HL-60 (cell line): ENCODE measurements around the gene PCOLCE2.

Source experiments
- DNase-seq, 2 experiments: peaks; one replicate each; pipeline ENCODE4 v3.0.0-alpha.2; 2010 to 2020; ENCODE audit warnings: low read depth in 1 of 2, low spot score in 1 of 2
- H3K27ac ChIP-seq: fragments of 250-450 bp; sonication (Bioruptor Pico); replicated peaks from 2 replicates; pipeline ENCODE4 v1.5.1; 2020; ENCODE audit warnings: mild to moderate bottlenecking, moderate library complexity
- H3K27me3 ChIP-seq: fragments of 250-450 bp; sonication (Bioruptor Pico); 2 replicates; pipeline ENCODE4 v1.5.1; 2021; ENCODE audit warnings: mild to moderate bottlenecking, moderate library complexity; ENCODE audit not compliant: insufficient read depth, poor library complexity, severe bottlenecking
- H3K4me3 ChIP-seq: replicated peaks from 2 replicates; pipeline ENCODE4 v1.5.1; 2011; ENCODE audit warnings: mild to moderate bottlenecking, control low read depth, low read length; ENCODE audit not compliant: insufficient read depth
- GABPA ChIP-seq: IDR thresholded peaks from 2 replicates; pipeline ENCODE4 v1.6.1; 2012; ENCODE audit warnings: low read depth
- POLR2AphosphoS5 ChIP-seq: IDR thresholded peaks from 2 replicates; pipeline ENCODE4 v1.6.1; 2012; ENCODE audit warnings: low read depth
- SPI1 ChIP-seq: IDR thresholded peaks from 2 replicates; pipeline ENCODE4 v1.6.1; 2012; ENCODE audit warnings: low read depth, mild to moderate bottlenecking, borderline replicate concordance
- TF ChIP-seq, protein P1 (sequence below): IDR thresholded peaks from one replicate; pipeline ENCODE4 v1.5.1; 2011; ENCODE audit warnings: low read length, control low read depth, inconsistent platforms; ENCODE audit not compliant: insufficient read depth
- TF ChIP-seq, protein P2 (sequence below): IDR thresholded peaks from 2 replicates; pipeline ENCODE4 v1.6.1; 2012; ENCODE audit warnings: low read depth; ENCODE audit not compliant: insufficient replicate concordance

Gene PCOLCE2

DNA sequence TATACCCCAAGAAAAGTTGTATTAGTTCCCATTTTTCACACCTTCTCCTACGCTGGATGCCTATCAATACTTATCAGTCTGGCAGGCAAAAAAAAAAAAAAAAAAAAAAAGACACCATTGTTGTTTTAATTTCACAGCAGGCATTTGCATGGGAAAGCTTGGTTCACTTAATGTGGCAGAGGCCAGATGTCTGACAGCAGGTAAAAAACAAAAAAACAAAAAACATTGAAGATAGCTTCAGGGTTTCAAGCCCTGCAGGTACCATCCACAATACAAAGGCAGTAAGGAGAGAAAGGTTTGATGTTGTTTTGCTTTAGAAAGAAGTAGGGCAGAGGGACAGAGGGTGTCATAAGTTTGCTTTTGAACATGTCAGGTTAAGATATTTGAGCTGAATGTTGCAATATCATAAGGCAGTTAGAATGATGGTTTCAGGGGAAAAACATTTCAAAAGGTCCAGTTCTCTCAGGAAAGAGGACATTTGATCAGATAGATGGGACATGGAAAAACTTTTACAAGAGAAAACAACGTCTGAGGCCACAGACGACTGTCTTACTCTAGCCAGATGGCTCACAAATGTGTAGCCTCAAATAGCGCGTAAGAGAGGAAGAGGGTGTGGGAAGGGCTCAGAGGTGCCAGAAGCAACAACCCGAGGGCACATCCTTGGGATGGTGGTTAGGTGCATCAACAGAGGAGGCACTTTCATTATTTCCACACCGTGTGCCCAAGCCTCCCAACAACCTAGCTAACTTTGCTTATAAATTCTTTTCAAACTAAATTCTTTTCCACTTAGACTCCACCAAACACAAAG lies 25.7 kb downstream of the PCOLCE2 start:
- H3K4me3 ChIP-seq = no peak overlapping the region
- TF ChIP-seq POLR2AphosphoS5 (no peak), GABPA (no peak), SPI1 (no peak)
- TF ChIP-seq, protein P1, sequence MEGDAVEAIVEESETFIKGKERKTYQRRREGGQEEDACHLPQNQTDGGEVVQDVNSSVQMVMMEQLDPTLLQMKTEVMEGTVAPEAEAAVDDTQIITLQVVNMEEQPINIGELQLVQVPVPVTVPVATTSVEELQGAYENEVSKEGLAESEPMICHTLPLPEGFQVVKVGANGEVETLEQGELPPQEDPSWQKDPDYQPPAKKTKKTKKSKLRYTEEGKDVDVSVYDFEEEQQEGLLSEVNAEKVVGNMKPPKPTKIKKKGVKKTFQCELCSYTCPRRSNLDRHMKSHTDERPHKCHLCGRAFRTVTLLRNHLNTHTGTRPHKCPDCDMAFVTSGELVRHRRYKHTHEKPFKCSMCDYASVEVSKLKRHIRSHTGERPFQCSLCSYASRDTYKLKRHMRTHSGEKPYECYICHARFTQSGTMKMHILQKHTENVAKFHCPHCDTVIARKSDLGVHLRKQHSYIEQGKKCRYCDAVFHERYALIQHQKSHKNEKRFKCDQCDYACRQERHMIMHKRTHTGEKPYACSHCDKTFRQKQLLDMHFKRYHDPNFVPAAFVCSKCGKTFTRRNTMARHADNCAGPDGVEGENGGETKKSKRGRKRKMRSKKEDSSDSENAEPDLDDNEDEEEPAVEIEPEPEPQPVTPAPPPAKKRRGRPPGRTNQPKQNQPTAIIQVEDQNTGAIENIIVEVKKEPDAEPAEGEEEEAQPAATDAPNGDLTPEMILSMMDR = no peak
- TF ChIP-seq, protein P2, sequence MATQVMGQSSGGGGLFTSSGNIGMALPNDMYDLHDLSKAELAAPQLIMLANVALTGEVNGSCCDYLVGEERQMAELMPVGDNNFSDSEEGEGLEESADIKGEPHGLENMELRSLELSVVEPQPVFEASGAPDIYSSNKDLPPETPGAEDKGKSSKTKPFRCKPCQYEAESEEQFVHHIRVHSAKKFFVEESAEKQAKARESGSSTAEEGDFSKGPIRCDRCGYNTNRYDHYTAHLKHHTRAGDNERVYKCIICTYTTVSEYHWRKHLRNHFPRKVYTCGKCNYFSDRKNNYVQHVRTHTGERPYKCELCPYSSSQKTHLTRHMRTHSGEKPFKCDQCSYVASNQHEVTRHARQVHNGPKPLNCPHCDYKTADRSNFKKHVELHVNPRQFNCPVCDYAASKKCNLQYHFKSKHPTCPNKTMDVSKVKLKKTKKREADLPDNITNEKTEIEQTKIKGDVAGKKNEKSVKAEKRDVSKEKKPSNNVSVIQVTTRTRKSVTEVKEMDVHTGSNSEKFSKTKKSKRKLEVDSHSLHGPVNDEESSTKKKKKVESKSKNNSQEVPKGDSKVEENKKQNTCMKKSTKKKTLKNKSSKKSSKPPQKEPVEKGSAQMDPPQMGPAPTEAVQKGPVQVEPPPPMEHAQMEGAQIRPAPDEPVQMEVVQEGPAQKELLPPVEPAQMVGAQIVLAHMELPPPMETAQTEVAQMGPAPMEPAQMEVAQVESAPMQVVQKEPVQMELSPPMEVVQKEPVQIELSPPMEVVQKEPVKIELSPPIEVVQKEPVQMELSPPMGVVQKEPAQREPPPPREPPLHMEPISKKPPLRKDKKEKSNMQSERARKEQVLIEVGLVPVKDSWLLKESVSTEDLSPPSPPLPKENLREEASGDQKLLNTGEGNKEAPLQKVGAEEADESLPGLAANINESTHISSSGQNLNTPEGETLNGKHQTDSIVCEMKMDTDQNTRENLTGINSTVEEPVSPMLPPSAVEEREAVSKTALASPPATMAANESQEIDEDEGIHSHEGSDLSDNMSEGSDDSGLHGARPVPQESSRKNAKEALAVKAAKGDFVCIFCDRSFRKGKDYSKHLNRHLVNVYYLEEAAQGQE = no peak
- DNase-seq = peak in 1 of 2 experiments; percentile 33
- H3K27me3 ChIP-seq = no peaks in the 10 kb centered on the region
- H3K27ac ChIP-seq = no peak overlapping the region; the same call in 1 of the 2 replicates

DNA sequence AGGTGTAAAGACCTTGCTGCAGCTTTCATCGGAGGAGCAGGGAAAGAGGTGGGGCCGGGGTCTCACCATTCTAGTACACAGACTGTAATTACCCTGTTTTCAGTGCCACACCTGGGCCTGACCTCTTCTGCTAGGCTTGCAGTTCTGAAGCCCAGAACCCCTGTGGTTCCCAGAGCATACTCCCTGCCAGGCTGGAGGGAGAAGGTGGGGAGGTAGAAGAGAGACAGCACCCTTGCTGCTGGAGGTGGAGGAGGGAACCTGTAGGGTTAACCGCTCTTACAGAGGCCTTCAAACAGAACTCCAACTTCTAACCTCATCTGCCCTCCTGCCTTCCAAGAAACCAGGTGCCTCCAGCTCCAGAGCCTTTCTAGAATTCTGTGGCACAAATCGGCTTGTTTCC lies 27.0 kb downstream of the PCOLCE2 start:
- H3K27ac ChIP-seq = no peak overlapping the region
- TF ChIP-seq POLR2AphosphoS5 (no peak), SPI1 (no peak), GABPA (no peak)
- TF ChIP-seq, protein P1 = no peak
- TF ChIP-seq, protein P2 = no peak
- DNase-seq = no peak
- no peaks in the 10 kb centered on the region for H3K27me3 ChIP-seq
- no peak overlapping the region for H3K4me3 ChIP-seq

DNA sequence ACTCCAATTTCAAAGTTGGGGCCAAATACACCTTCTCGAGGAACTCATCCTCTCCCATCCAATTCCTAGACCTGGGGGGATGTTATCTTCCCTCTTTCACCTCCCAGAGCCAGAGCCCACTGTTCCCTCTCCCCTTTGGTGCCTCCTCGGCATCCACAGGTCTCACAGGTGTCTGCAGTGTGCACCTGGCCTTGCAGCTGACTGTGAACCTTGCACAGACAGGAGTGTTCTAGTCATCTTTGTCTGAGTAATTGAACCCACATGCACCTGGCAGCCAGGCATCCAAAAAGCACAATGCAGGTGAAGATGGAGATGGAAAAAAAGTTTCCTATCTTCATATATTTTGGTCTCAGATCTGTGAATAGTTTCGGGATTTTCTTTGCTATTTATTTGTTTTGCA lies 30.8 kb downstream of the PCOLCE2 start:
- Histone ChIP-seq H3K27ac (no peak overlapping the region), H3K4me3 (no peak overlapping the region), H3K27me3 (no peaks in the 10 kb centered on the region)
- TF ChIP-seq POLR2AphosphoS5 (no peak), SPI1 (no peak), GABPA (no peak)
- TF ChIP-seq, protein P2 = no peak
- TF ChIP-seq, protein P1 = no peak
- no peak for DNase-seq
